ENCODE measurements around the gene CA11. TPM values are rescaled to one million over a fixed set of nuclear protein-coding genes. Genes with fewer than 3 reads are reported as not detected.

The CA11 gene
- total RNA-seq, 8 experiments from 2014 or later, result 18.4 to 62.1 (median 32.0) TPM

GRCh38 chr19:48646722-48647216 is 782 bp upstream of the CA11 start:
- WGBS, 10 experiments, result 40 to 58% methylated on average over 2 of the region's 10 CpGs; no CpG with 5 or more reads in 8 of the 10 experiments
- Histone ChIP-seq H3K4me3 (peak overlapping the region; percentile 42 to 54 (median 50)), H3K4me1 (replicated peaks in 1 of 2) (peaks cover 4 to 5% of the 10 kb centered on the region in 2 donors), H3K27ac (no peak overlapping the region)
- ATAC-seq (replicated peaks in 6 of 8), result no peak
- in situ Hi-C loops (cut with MboI; ENCODE audit: low pct_unique_long_range_greater_than_20kb in 2 of 9, low sequenced_read_pairs in 9 of 9, unreplicated experiment in 9 of 9), result loop anchor here in 1 of 9 experiments (25.0 kb wide), 1 partner anchor 316 kb away; the partner anchor contains the start of genes BAX and FTL

GRCh38 chr19:48645620-48646000 is 377 bp downstream of the CA11 start:
- H3K27ac ChIP-seq, result peak overlapping the region; percentile 81 to 85
- peak overlapping the region; percentile 42 to 54 (median 50) for H3K4me3 ChIP-seq
- peak in 5 of 8 experiments; percentile 3 to 25 (median 5) for ATAC-seq (replicated peaks in 6 of 8)
- peaks cover 4 to 5% of the 10 kb centered on the region in 2 donors for H3K4me1 ChIP-seq (replicated peaks in 1 of 2)
- in situ Hi-C loops (cut with MboI; ENCODE audit: low pct_unique_long_range_greater_than_20kb in 2 of 9, low sequenced_read_pairs in 9 of 9, unreplicated experiment in 9 of 9), result loop anchor here in 1 of 9 experiments (25.0 kb wide), 1 partner anchor 317 kb away; the partner anchor contains the start of genes BAX and FTL
- 0% methylated on average over 1 to 3 of the region's 6 CpGs; no CpG with 5 or more reads in 4 of the 10 experiments for WGBS, 10 experiments

GRCh38 chr19:48644839-48645619 is 958 bp downstream of the CA11 start:
- H3K27ac ChIP-seq, result peak overlapping the region; percentile 81 to 85
- H3K4me1 ChIP-seq (replicated peaks in 1 of 2), result peaks cover 4 to 5% of the 10 kb centered on the region in 2 donors
- in situ Hi-C loops (cut with MboI; ENCODE audit: low pct_unique_long_range_greater_than_20kb in 2 of 9, low sequenced_read_pairs in 9 of 9, unreplicated experiment in 9 of 9), result loop anchor here in 1 of 9 experiments (25.0 kb wide), 1 partner anchor 317 kb away; the partner anchor contains the start of genes BAX and FTL
- ATAC-seq (replicated peaks in 6 of 8), result peak; percentile 38 to 69 (median 52)
- H3K4me3 ChIP-seq, result peak overlapping the region; percentile 42 to 54 (median 50)
- 0 to 20% (median 0%) methylated on average over 1 to 6 of the region's 25 CpGs; no CpG with 5 or more reads in 4 of the 10 experiments for whole genome bisulfite sequencing, 10 experiments

GRCh38 chr19:48644355-48644754 is 1.6 kb downstream of the CA11 start:
- peak overlapping the region; percentile 42 to 54 (median 50) for H3K4me3 ChIP-seq
- no peak overlapping the region for H3K27ac ChIP-seq
- in situ Hi-C loops (cut with MboI; ENCODE audit: low pct_unique_long_range_greater_than_20kb in 2 of 9, low sequenced_read_pairs in 9 of 9, unreplicated experiment in 9 of 9), result loop anchor here in 1 of 9 experiments (25.0 kb wide), 1 partner anchor 318 kb away; the partner anchor contains the start of genes BAX and FTL
- peaks cover 4 to 5% of the 10 kb centered on the region in 2 donors for H3K4me1 ChIP-seq (replicated peaks in 1 of 2)
- no peak for ATAC-seq (replicated peaks in 6 of 8)
- 60% methylated on average over 1 of the region's 4 CpGs; no CpG with 5 or more reads in 9 of the 10 experiments for WGBS, 10 experiments

- WGBS, 10 experiments, result 50 to 100% (median 86%) methylated on average over 1 to 5 of the region's 5 CpGs; no CpG with 5 or more reads in 3 of the 10 experiments
- peaks cover 10 to 11% of the 10 kb centered on the region in 2 donors for H3K4me1 ChIP-seq (replicated peaks in 1 of 2)
- no peak overlapping the region for H3K4me3 ChIP-seq
- no peak overlapping the region for H3K27ac ChIP-seq
- ATAC-seq (replicated peaks in 6 of 8), result no peak
- in situ Hi-C loops (cut with MboI; ENCODE audit: low pct_unique_long_range_greater_than_20kb in 2 of 9, low sequenced_read_pairs in 9 of 9, unreplicated experiment in 9 of 9), result loop anchor here in 1 of 9 experiments (25.0 kb wide), 1 partner anchor 319 kb away; the partner anchor contains the start of genes BAX and FTL
Measured at GRCh38 chr19:48642862-48643261, 3.1 kb downstream of the CA11 start.

- no peak overlapping the region for H3K4me3 ChIP-seq
- peaks cover 10 to 11% of the 10 kb centered on the region in 2 donors for H3K4me1 ChIP-seq (replicated peaks in 1 of 2)
- in situ Hi-C loops (cut with MboI; ENCODE audit: low pct_unique_long_range_greater_than_20kb in 2 of 9, low sequenced_read_pairs in 9 of 9, unreplicated experiment in 9 of 9), result loop anchor here in 1 of 9 experiments (25.0 kb wide), 1 partner anchor 320 kb away; the partner anchor contains the start of genes BAX and FTL
- no peak overlapping the region for H3K27ac ChIP-seq
- ATAC-seq (replicated peaks in 6 of 8), result no peak
- WGBS, 10 experiments, result 20 to 100% (median 96%) methylated on average over 1 to 2 of the region's 2 CpGs; no CpG with 5 or more reads in 5 of the 10 experiments
Measured at GRCh38 chr19:48641850-48642249, 4.1 kb downstream of the CA11 start.

GRCh38 chr19:48639483-48640375 is 6.3 kb downstream of the CA11 start:
- in situ Hi-C loops (cut with MboI; ENCODE audit: low pct_unique_long_range_greater_than_20kb in 2 of 9, low sequenced_read_pairs in 9 of 9, unreplicated experiment in 9 of 9), result loop anchor here in 1 of 9 experiments (25.0 kb wide), 1 partner anchor 323 kb away; the partner anchor contains the start of genes BAX and FTL
- ATAC-seq (replicated peaks in 6 of 8), result no peak
- Histone ChIP-seq H3K27ac (no peak overlapping the region), H3K4me1 (replicated peaks in 1 of 2) (peaks cover 14% of the 10 kb centered on the region in 2 donors), H3K4me3 (no peak overlapping the region)
- 42 to 100% (median 95%) methylated on average over 1 to 22 of the region's 33 CpGs; no CpG with 5 or more reads in 5 of the 10 experiments for WGBS, 10 experiments

GRCh38 chr19:48638831-48639381 is 7.1 kb downstream of the CA11 start:
- 60 to 100% (median 85%) methylated on average over 1 to 10 of the region's 16 CpGs; no CpG with 5 or more reads in 6 of the 10 experiments for whole genome bisulfite sequencing, 10 experiments
- in situ Hi-C loops (cut with MboI; ENCODE audit: low pct_unique_long_range_greater_than_20kb in 2 of 9, low sequenced_read_pairs in 9 of 9, unreplicated experiment in 9 of 9), result loop anchor here in 1 of 9 experiments (25.0 kb wide), 1 partner anchor 323 kb away; the partner anchor contains the start of genes BAX and FTL
- no peak for ATAC-seq (replicated peaks in 6 of 8)
- peaks cover 15% of the 10 kb centered on the region in 2 donors for H3K4me1 ChIP-seq (replicated peaks in 1 of 2)
- H3K27ac ChIP-seq, result peak overlapping the region; percentile 74 to 93
- H3K4me3 ChIP-seq, result no peak overlapping the region

GRCh38 chr19:48637948-48638830 is 7.8 kb downstream of the CA11 start:
- in situ Hi-C loops (cut with MboI; ENCODE audit: low pct_unique_long_range_greater_than_20kb in 2 of 9, low sequenced_read_pairs in 9 of 9, unreplicated experiment in 9 of 9), result loop anchor here in 1 of 9 experiments (25.0 kb wide), 1 partner anchor 324 kb away; the partner anchor contains the start of genes BAX and FTL
- peak overlapping the region; percentile 37 to 68 (median 59) for H3K4me3 ChIP-seq
- WGBS, 10 experiments, result 0 to 52% (median 0%) methylated on average over 1 to 10 of the region's 29 CpGs; no CpG with 5 or more reads in 5 of the 10 experiments
- H3K27ac ChIP-seq, result peak overlapping the region; percentile 93 to 95
- ATAC-seq (replicated peaks in 6 of 8), result peak; percentile 23 to 44 (median 32)
- peaks cover 21 to 22% of the 10 kb centered on the region in 2 donors for H3K4me1 ChIP-seq (replicated peaks in 1 of 2)

- H3K4me3 ChIP-seq, result peak overlapping the region; percentile 45 to 68 (median 59)
- peak overlapping the region; percentile 93 to 95 for H3K27ac ChIP-seq
- 0% methylated on average over 2 to 8 of the region's 38 CpGs; no CpG with 5 or more reads in 8 of the 10 experiments for WGBS, 10 experiments
- peaks cover 21 to 23% of the 10 kb centered on the region in 2 donors for H3K4me1 ChIP-seq (replicated peaks in 1 of 2)
- peak; percentile 73 to 83 (median 79) for ATAC-seq (replicated peaks in 6 of 8)
- in situ Hi-C loops (cut with MboI; ENCODE audit: low pct_unique_long_range_greater_than_20kb in 2 of 9, low sequenced_read_pairs in 9 of 9, unreplicated experiment in 9 of 9), result loop anchor here in 1 of 9 experiments (25.0 kb wide), 1 partner anchor 325 kb away; the partner anchor contains the start of genes BAX and FTL
Measured at GRCh38 chr19:48637449-48637947, 8.5 kb downstream of the CA11 start.
